Measurements from ENCODE around the gene ZNF763.
"Not testable (repeated sequence)": the region's sequence is repeated elsewhere in the genome, so short reads cannot be mapped to it uniquely, and the experiment has no call there.

DNA sequence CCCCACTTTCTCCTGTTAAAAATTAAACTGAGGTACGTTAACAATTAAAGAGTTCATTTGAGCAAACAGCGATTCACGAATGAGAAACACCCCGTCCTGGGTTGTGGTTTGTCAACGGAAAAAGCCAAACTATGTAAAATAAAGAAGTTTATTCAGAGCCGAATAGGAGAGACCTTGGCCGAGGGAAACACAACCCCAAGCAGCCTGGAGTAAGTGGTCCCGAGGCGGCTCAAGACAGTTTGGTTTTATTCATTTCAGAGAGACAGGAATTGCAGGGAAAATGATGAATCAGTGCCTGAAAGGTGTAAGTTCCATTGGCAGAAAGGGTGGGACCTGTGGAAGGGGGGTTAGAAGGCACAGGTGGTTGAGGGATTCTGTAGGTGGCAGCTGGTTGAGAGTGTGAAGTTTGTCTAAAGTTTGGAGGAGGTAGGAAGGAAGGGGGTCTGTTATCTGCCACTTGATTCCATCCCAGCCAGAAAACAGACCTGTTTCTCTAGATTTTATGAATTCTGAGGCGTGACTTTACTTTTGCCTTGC is 39.1 kb upstream of the ZNF763 start:
- TF ChIP-seq, protein P1, sequence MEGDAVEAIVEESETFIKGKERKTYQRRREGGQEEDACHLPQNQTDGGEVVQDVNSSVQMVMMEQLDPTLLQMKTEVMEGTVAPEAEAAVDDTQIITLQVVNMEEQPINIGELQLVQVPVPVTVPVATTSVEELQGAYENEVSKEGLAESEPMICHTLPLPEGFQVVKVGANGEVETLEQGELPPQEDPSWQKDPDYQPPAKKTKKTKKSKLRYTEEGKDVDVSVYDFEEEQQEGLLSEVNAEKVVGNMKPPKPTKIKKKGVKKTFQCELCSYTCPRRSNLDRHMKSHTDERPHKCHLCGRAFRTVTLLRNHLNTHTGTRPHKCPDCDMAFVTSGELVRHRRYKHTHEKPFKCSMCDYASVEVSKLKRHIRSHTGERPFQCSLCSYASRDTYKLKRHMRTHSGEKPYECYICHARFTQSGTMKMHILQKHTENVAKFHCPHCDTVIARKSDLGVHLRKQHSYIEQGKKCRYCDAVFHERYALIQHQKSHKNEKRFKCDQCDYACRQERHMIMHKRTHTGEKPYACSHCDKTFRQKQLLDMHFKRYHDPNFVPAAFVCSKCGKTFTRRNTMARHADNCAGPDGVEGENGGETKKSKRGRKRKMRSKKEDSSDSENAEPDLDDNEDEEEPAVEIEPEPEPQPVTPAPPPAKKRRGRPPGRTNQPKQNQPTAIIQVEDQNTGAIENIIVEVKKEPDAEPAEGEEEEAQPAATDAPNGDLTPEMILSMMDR (IDR thresholded peaks at IDR 0.05), result not testable (repeated sequence)
- TF ChIP-seq POLR2A (IDR thresholded peaks at IDR 0.05), result not testable (repeated sequence)
